GM23338 (cell line): ENCODE results near the gene PEAK3. TPM values are rescaled to one million over a fixed set of nuclear protein-coding genes. Genes with fewer than 3 reads are reported as not detected.

Experiments
- ATAC-seq: fragments of 200-7000 bp; cut with Tn5 transposase; 3 replicates; pipeline ENCODE4 v1.9.1; 2020
- DNase-seq: peaks from one replicate; pipeline ENCODE4 v3.0.0-alpha.2; 2015; ENCODE audit warnings: low spot score
- H2AFZ ChIP-seq: fragments of 200-600 bp; sonication (generic); 2 replicates; pipeline ENCODE4 v1.8.0; 2016; ENCODE audit warnings: antibody characterized with exemption, mild to moderate bottlenecking, moderate library complexity
- H3F3A ChIP-seq: fragments of 200-600 bp; sonication (generic); replicated peaks from 2 replicates; pipeline ENCODE4 v1.8.0; 2017; ENCODE audit warnings: antibody characterized with exemption, mixed run types, low read depth
- H3K27ac ChIP-seq: fragments of 200-600 bp; sonication (generic); 2 replicates; pipeline ENCODE4 v1.6.1; 2016; ENCODE audit warnings: low read depth
- H3K27me3 ChIP-seq: fragments of 200-600 bp; sonication (generic); 2 replicates; pipeline ENCODE4 v1.8.0; 2016; ENCODE audit warnings: mild to moderate bottlenecking, mixed run types, moderate library complexity; ENCODE audit not compliant: insufficient read depth
- H3K36me3 ChIP-seq: fragments of 200-600 bp; sonication (generic); 2 replicates; pipeline ENCODE4 v1.8.0; 2016; ENCODE audit warnings: mild to moderate bottlenecking; ENCODE audit not compliant: insufficient read depth
- H3K4me1 ChIP-seq: fragments of 200-600 bp; sonication (generic); 2 replicates; pipeline ENCODE4 v1.8.0; 2016; ENCODE audit warnings: mild to moderate bottlenecking, moderate library complexity; ENCODE audit not compliant: insufficient read depth
- H3K4me2 ChIP-seq: fragments of 200-600 bp; sonication (generic); 2 replicates; pipeline ENCODE4 v1.7.1; 2017; ENCODE audit warnings: mixed run types
- H3K4me3 ChIP-seq: fragments of 200-600 bp; sonication (generic); 2 replicates; pipeline ENCODE4 v1.6.1; 2016; ENCODE audit warnings: mixed run types
- H3K79me2 ChIP-seq: fragments of 200-600 bp; sonication (generic); replicated peaks from 2 replicates; pipeline ENCODE4 v1.8.0; 2017; ENCODE audit warnings: mild to moderate bottlenecking; ENCODE audit not compliant: insufficient read depth
- H3K9me2 ChIP-seq: fragments of 200-600 bp; sonication (generic); 2 replicates; pipeline ENCODE4 v1.8.0; 2017; ENCODE audit not compliant: insufficient read depth
- H4K20me1 ChIP-seq: fragments of 200-600 bp; sonication (generic); replicated peaks from 2 replicates; pipeline ENCODE4 v1.8.0; 2017; ENCODE audit warnings: mild to moderate bottlenecking; ENCODE audit not compliant: insufficient read depth
- H3K27ac Mint-ChIP-seq: 2 replicates; pipeline ENCODE4 v1.8.0; 2020; ENCODE audit warnings: inconsistent platforms, mild to moderate bottlenecking, moderate library complexity, mixed read lengths
- H3K27me3 Mint-ChIP-seq: 3 replicates; pipeline ENCODE4 v1.8.0; 2022; ENCODE audit warnings: low read depth, mild to moderate bottlenecking, moderate library complexity, mixed read lengths, inconsistent platforms; ENCODE audit not compliant: insufficient read depth, poor library complexity
- H3K36me3 Mint-ChIP-seq: 3 replicates; pipeline ENCODE4 v1.8.0; 2021; ENCODE audit warnings: low read depth, mild to moderate bottlenecking, inconsistent platforms, moderate library complexity, mixed read lengths
- H3K4me1 Mint-ChIP-seq: 3 replicates; pipeline ENCODE4 v1.8.0; 2020; ENCODE audit warnings: mild to moderate bottlenecking, inconsistent platforms, mixed read lengths
- H3K4me3 Mint-ChIP-seq: 3 replicates; pipeline ENCODE4 v1.8.0; 2021; ENCODE audit warnings: moderate library complexity, mild to moderate bottlenecking, inconsistent platforms, mixed read lengths
- H3K9me3 Mint-ChIP-seq: 3 replicates; pipeline ENCODE4 v1.8.0; 2020; ENCODE audit warnings: moderate library complexity, mild to moderate bottlenecking, inconsistent platforms, mixed read lengths
- EZH2 ChIP-seq: fragments of 200-600 bp; sonication (generic); IDR thresholded peaks from one replicate; pipeline ENCODE4 v1.8.0; 2017; ENCODE audit warnings: antibody characterized with exemption, mild to moderate bottlenecking, low read depth; ENCODE audit not compliant: unreplicated experiment
- POLR2AphosphoS5 ChIP-seq: IDR thresholded peaks from 2 replicates; pipeline ENCODE4 v1.6.1; 2016; ENCODE audit warnings: antibody characterized with exemption, low read depth
- STAT1 ChIP-seq: IDR thresholded peaks from one replicate; pipeline ENCODE4 v1.6.1; 2016; ENCODE audit warnings: antibody characterized with exemption; ENCODE audit not compliant: unreplicated experiment
- ZNF331 ChIP-seq: fragments of 250-450 bp; sonication (Bioruptor Pico); IDR thresholded peaks from 2 replicates; pipeline ENCODE4 v1.5.0; 2020; ENCODE audit warnings: low read depth, mild to moderate bottlenecking, moderate library complexity
- ZNF462 ChIP-seq: fragments of 250-450 bp; sonication (Bioruptor Pico); IDR thresholded peaks from 2 replicates; pipeline ENCODE4 v1.5.0; 2020; ENCODE audit warnings: mild to moderate bottlenecking, moderate library complexity
- polyA plus RNA-seq: library from polyadenylated mRNA; unstranded; fragments of >200 nt; fragmentation: Nextera tagmentation; extraction: Ambion mirVana; gene quantifications from 2 replicates; pipeline ENCODE4 v1.2.1, GENCODE V29; 2016
- total RNA-seq: library from RNA; depleted of rRNA; stranded (reverse); fragments of >200 nt; shearing (Covaris generic); gene quantifications from 2 replicates; pipeline ENCODE4 v1.2.3, GENCODE V29; 2014

Gene PEAK3
- total and polyA plus RNA-seq, 2 experiments from 2014 or later, result not detected

- H3K4me1 Mint-ChIP-seq, result peaks cover 3% of the 10 kb centered on the region
- Histone ChIP-seq H4K20me1 (no peaks in the 10 kb centered on the region), H3K36me3 (no peaks in the 10 kb centered on the region), H3K4me1 (peaks cover under 1% of the 10 kb centered on the region; the same call in 1 of the 2 replicates), H3K4me2 (peak within 1 kb of the TSS; percentile 79), H3F3A (no peaks in the 10 kb centered on the region), H2AFZ (peak within 1 kb of the TSS; percentile 93), H3K9me2 (no peaks in the 10 kb centered on the region), H3K79me2 (no peaks in the 10 kb centered on the region), H3K4me3 (peak within 1 kb of the TSS; percentile 58), H3K27me3 (peaks cover 36% of the 10 kb centered on the region), H3K27ac (no peak within 1 kb of the TSS)
- no peak within 1 kb of the TSS for H3K27ac Mint-ChIP-seq
- H3K27me3 Mint-ChIP-seq, result peaks cover 47% of the 10 kb centered on the region
- TF ChIP-seq ZNF331 (no peak), POLR2AphosphoS5 (no peak), ZNF462 (CRISPR knock-in tag) (no peak)
- H3K9me3 Mint-ChIP-seq, result no peaks in the 10 kb centered on the region; the same call in 2 of the 3 replicates
- peak within 1 kb of the TSS; percentile 63 for H3K4me3 Mint-ChIP-seq
- H3K36me3 Mint-ChIP-seq, result no peaks in the 10 kb centered on the region
- ATAC-seq (no peak; the same call in 2 of the 3 replicates), DNase-seq (no peak)
These were observed 26.2 kb upstream of the PEAK3 start, which contains the start of gene LINGO3 for GRCh38 chr19:2308114-2308556. Gene LINGO3, minus strand, starts transcription at chr19:2308154. Its CDS starts 16,378 bp downstream, at chr19:2291776.

- Mint-ChIP-seq H3K4me3 (peak overlapping the region; percentile 27; the same call in 1 of the 3 replicates), H3K36me3 (no peaks in the 10 kb centered on the region), H3K27me3 (peaks cover 47% of the 10 kb centered on the region), H3K4me1 (peaks cover 7% of the 10 kb centered on the region), H3K27ac (no peak overlapping the region), H3K9me3 (no peaks in the 10 kb centered on the region; the same call in 2 of the 3 replicates)
- Histone ChIP-seq H3K27me3 (peaks cover 39% of the 10 kb centered on the region), H3F3A (no peaks in the 10 kb centered on the region), H3K27ac (no peak overlapping the region), H3K79me2 (no peaks in the 10 kb centered on the region), H4K20me1 (no peaks in the 10 kb centered on the region), H3K4me1 (peaks cover 5% of the 10 kb centered on the region; the same call in 1 of the 2 replicates), H2AFZ (peak overlapping the region; percentile 91), H3K9me2 (no peaks in the 10 kb centered on the region), H3K36me3 (no peaks in the 10 kb centered on the region), H3K4me2 (peak overlapping the region; percentile 79), H3K4me3 (peak overlapping the region; percentile 58)
- peak; percentile 57 for DNase-seq
- ATAC-seq, result peak; percentile 23
- TF ChIP-seq STAT1 (no peak), ZNF462 (CRISPR knock-in tag) (no peak), EZH2 (no peak)
These were observed 25.6 kb upstream of the PEAK3 start for GRCh38 chr19:2307518-2308012.
